ENCODE measurements around the gene RACK1. TPM values are rescaled to one million over a fixed set of nuclear protein-coding genes. Genes with fewer than 3 reads are reported as not detected.
"Not testable (repeated sequence)": the region's sequence is repeated elsewhere in the genome, so short reads cannot be mapped to it uniquely, and the experiment has no call there.

Gene RACK1
- 3,562 TPM for polyA plus RNA-seq (ENCODE audit: insufficient read length)

GRCh38 chr5:181243564-181244343 lies at the start of gene RACK1:
RACK1 (minus strand) TSS chr5:181243906; CDS start chr5:181243800, 106 bp downstream.
- DNase-seq = peak; percentile 92

GRCh38 chr5:181287331-181287730 lies 43.6 kb upstream of the RACK1 start:
- DNase-seq = not testable (repeated sequence)

GRCh38 chr5:181285962-181286705 lies 42.4 kb upstream of the RACK1 start:
- not testable (repeated sequence) for DNase-seq

DNA sequence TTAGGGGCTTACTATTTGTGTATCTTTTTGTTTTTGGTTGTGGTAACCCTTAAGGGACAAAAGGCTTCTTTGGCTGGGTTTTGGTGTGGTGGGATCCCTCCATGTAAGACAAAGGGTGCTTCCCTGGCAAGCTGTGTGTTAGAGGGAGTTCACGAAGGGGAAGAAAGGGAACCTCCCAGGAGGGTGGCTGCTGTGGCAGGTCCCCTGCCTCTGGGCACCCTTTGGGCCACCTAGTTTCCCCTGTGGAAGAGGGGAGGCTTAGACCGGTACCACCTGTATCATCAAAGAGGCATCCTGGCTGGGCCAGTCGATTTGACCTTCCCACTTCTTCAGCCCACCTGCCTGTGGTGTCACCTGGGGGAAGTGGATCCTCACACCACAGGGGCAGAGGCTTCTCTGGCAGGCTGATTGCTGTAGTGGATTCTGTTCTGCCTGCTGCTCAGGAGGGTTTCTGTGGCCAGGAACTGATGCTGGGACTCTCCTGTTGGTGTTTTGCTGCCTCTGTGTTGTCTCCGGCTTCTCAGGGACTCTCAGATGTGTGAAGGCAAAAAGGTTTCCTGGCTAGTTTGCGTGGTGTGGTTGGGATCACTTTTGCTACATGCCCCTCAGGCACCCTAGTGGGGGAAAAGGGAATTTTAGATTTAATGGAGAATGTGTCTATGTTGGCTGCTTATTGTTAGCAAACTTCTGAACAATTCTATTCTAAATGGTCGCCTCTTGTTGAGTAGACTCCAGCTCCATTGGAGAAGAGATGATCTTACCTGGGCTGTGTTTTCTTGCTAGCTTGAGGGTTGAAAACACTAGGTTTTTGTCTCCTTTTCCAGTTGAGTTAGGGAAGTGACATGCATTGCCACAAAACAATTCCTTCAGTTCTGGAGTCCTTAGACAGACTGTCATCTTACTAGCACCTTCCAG lies 40.4 kb upstream of the RACK1 start:
- DNase-seq = not testable (repeated sequence)

- DNase-seq = no peak
Observed at GRCh38 chr5:181283347-181283746, 39.6 kb upstream of the RACK1 start.

DNA sequence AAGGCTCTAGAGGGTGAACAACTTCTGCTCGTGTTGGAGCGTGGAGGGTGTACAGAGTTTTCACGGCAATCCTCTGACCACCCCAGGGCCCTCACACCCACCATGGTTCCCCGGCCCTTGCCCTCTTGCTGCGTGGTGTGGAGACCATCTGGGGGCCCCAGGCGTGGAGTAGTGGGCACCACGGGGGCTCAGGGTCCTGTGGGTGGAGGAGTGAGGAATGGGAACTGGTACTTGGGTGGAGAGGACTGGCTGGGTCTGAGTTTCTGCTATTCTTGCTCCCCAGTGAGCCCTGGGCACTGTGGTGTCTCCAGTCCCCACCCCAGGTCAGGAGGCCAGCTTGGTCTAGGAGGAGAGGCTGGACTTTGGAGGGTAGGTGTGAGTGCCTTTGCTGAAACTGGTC lies 39.2 kb upstream of the RACK1 start:
- no peak for DNase-seq

DNA sequence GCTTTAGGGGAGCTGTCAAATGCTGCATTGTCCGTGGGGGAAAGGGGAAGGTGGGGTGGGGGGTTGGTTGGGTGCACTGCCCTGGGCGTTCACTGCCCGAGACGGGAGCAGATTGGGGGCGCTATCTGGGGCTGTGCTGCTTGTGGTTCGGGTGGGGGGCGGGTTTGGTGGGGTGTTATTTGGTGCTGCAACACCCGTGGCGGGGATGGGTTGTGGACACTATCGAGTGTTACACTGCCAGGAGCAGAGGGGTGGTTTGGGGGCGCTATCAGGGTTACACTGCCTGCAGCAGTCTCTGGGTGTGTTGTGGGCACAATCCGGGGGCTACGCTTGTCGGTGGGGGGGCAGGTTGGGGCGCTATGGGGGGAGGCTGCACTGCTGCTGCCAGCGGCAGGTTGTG lies 38.7 kb upstream of the RACK1 start:
- DNase-seq = not testable (repeated sequence)

GRCh38 chr5:181281984-181282316 lies 38.2 kb upstream of the RACK1 start:
- DNase-seq = no peak

DNA sequence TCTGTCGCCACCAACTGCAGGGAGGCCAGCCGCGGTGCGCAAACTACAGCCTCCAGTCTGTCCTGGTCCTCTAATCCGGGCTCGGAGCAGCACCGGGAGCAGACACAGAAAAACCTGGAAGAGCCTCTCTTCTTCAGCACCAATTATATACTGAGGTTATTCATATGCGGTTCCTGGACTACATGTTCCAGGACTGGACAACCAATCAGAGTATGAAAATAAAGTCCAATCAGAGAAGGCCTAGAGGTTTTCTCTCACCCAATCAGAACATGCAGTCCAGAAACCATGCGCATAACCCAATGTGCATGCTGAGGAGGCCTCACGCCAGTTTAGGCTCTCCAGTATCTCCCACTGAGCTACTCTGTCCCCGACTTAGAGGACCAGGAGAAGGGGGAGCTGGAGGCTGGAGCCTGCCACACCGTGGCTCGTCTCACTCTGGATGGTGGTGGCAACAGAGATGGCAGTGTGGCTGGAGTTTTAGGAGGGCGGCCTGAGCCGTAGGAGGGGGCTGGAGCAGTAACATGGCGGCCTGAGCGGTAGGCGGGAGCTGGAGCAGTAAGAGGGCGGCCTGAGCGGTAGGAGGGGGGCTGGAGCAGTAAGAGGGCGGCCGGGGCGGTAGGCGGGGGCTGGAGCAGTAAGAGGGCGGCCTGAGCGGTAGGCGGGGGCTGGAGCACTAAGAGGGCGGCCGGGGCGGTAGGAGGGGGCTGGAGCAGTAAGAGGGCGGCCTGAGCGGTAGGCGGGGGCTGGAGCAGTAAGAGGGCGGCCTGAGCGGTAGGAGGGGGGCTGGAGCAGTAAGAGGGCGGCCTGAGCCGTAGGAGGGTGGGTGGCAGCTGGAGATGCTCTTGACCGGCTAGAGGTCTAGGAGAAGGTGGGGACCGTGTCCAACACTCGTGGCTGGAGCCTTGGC lies 37.6 kb upstream of the RACK1 start:
- DNase-seq = no peak

DNA sequence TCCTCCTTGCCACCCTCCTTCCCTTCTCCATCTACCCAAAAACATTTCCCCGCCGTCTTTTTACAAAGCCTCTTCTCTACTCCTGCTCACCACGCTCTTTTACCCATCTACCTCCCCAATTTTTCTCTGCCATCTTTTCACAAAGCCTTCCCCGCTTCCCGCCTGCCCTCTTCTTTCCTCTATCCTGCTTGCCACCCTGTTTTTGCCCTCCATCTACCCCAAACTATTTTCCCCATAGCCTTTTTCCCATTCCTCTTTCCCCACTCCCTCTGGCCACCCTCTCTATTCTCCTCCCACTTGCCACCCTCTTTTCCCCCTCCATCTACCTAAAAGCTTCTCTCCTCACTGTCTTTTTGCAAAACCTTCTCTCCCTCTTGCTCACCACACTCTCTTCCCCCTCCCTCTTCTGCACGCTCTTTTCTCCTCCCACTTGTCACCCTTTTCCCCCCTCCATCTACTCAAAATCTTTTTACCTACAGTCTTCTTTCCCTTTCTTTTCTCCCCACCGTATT lies 36.6 kb upstream of the RACK1 start:
- no peak for DNase-seq

DNA sequence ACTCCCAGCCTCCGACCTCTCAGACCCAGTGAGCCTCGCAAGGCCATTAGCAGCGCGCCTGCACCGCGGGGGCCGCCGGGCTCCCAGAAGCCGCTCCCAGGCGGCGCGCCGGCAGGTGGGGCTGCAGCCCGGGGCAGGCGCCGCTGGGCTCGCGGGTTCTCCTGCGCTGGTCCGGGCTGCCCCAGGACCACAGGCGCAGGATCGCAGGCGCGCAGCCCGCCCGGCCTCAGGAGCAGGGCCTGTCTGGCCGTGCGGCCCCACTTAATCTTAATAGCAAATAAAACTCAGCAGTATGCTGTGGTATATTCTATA lies 29.7 kb upstream of the RACK1 start:
- not testable (repeated sequence) for DNase-seq

- DNase-seq = no peak
Observed at GRCh38 chr5:181271081-181271480, 27.4 kb upstream of the RACK1 start.

DNA sequence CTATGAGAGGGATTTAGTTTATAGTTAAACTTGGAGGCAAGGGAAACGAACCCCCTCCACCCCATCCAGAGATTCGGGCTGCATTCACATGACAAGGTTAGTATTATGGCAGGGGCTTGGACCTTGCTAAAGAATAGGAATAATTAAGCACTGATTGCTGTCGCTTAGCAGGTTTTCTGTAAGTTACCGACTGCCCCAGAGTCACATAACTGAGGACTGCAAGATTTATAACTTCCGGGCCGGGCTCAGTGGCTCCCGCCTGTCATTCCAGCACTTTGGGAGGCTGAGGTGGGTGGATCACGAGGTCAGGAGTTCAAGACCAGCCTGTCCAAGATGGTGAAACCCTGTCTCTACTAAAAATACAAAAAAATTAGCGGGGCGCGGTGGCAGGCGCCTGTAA lies 24.2 kb upstream of the RACK1 start:
- not testable (repeated sequence) for DNase-seq

GRCh38 chr5:181267291-181267904 lies 23.7 kb upstream of the RACK1 start:
- DNase-seq = not testable (repeated sequence)

- DNase-seq = no peak
Observed at GRCh38 chr5:181265092-181265671, 21.5 kb upstream of the RACK1 start.

DNA sequence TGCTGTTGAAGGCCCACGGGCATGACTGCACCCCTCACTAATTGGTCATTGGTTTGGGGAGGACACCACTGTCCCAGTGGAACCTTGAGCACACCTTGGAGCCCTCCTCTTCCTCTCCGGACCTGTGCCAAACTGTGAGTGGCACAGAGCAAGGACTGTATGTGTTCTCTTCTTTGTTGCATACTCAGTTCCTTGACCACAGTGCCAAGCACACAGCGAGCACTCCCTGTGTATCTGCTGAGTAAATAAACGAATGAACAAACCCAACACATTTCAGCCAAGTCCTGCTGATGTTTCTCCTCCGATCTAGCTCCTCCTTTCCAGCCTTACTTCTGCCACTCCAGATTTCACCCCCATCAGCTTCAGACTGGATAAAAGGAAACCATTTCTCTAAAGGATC lies 19.9 kb upstream of the RACK1 start:
- no peak for DNase-seq

DNA sequence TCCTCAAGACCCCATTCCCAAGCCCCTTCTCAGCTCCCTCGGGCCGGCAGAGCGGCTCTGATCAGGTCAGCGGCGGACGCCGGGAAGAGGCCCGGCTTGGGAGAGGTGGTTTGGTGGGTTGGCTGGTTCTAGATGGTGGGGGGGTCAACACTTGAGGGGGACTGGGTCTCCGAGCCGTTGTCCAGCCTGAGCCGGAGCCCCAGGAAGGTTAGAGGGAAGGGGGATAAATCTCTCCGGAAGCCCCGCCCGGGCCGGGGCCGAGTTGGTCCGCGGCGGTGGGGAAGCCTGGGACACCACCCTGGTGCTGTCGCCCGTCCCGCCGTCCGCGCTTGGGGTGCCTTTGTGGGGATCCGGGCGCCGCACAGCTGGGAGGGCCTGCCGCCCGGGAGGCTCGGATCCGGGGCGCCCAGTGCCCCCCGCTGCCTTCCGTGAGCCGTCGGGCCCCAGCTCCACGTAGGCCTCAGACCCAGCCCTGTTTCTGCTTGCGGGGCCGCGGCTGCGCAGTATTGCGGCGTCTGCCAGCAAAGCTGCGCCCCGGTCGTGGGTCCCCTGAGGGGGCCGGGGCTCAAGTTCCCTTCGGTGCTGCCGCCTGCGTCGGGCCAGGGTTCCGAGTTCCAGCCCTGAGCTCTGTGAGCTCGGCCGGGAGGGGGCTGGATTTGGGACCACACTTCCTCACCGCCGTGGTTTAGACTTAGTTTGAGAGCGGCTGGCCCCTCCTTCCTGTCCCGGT lies 17.8 kb upstream of the RACK1 start:
- peak; percentile 79 for DNase-seq

GRCh38 chr5:181260720-181261319 lies 17.1 kb upstream of the RACK1 start, which contains the start of gene TRIM52:
TRIM52 (minus strand) TSS chr5:181261143; CDS start chr5:181260813, 330 bp downstream.
- DNase-seq = peak; percentile 92

- no peak for DNase-seq
Observed at GRCh38 chr5:181259974-181260719, 16.4 kb upstream of the RACK1 start.

Data from hindlimb muscle (tissue), 1 donor.